IPS-18c (cell line): Measurements from ENCODE around the gene LRFN5.

Experiments used
- H3K4me3 ChIP-seq: 2 replicates; pipeline ENCODE4 v1.7.0; 2013; ENCODE audit warnings: low read depth, mild to moderate bottlenecking, low read length, moderate library complexity; ENCODE audit not compliant: insufficient read depth
- H3K9me3 ChIP-seq: one replicate; pipeline ENCODE4 v1.6.1; 2013; ENCODE audit warnings: mild to moderate bottlenecking, low read length, moderate library complexity; ENCODE audit not compliant: control insufficient read depth, insufficient read depth

The LRFN5 gene

GRCh38 chr14:41913398-41913797 is 306.7 kb downstream of the LRFN5 start:
- Histone ChIP-seq H3K9me3 (no peaks in the 10 kb centered on the region), H3K4me3 (no peak overlapping the region)

DNA sequence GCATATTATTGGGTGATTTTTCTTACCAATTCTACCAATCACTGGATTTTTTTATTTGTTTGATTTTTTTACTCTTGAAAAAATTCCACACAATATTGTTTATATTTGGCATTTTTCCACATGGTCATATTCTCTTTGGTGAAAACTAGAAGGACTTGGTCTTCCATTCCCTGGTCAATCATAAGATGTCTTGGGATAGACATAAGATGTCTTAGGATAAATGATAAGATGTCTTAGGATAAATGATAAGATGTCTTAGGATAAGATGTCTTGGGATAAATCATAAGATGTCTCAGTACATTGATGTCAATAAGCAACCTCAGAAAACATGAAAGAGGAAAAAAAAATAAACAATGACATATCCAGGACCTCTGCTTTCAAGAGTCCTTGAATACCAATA is 309.1 kb downstream of the LRFN5 start:
- H3K4me3 ChIP-seq = no peak overlapping the region
- no peaks in the 10 kb centered on the region for H3K9me3 ChIP-seq

- Histone ChIP-seq H3K4me3 (no peak overlapping the region), H3K9me3 (no peaks in the 10 kb centered on the region)
Measured at GRCh38 chr14:41916313-41916712, 309.6 kb downstream of the LRFN5 start.

DNA sequence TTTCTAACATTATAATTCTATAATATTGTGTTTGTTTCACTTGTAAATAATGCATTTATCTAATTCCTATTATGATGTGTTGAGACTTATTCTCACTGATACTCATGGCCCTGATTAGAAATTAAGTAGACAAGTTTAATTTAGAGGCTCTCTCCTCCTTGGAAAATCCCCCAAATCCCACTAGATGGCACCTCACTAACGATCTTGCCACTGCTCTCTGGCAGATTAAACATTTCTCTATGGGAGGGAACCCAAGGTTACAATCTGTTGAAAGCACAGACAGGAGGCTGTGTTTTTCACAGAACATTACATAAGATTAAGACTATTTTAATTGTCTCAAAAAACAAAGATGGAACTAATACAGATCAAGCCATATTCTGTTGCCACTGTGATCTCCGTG is 318.7 kb downstream of the LRFN5 start:
- no peak overlapping the region for H3K4me3 ChIP-seq
- H3K9me3 ChIP-seq = no peaks in the 10 kb centered on the region

GRCh38 chr14:41950428-41951151 is 343.9 kb downstream of the LRFN5 start:
- no peaks in the 10 kb centered on the region for H3K9me3 ChIP-seq

More at GRCh38 chr14:41950428-41951151, 343.9 kb downstream of the LRFN5 start:
- H3K4me3 ChIP-seq = no peak overlapping the region
